LNCAP (cell line): ENCODE data around the gene GALNS.

ENCODE experiments used
- CTCF ChIP-seq: fragments of 450-650 bp; IDR thresholded peaks from 2 replicates; pipeline ENCODE4 v1.5.1; 2017; ENCODE audit warnings: mild to moderate bottlenecking

The GALNS gene

DNA sequence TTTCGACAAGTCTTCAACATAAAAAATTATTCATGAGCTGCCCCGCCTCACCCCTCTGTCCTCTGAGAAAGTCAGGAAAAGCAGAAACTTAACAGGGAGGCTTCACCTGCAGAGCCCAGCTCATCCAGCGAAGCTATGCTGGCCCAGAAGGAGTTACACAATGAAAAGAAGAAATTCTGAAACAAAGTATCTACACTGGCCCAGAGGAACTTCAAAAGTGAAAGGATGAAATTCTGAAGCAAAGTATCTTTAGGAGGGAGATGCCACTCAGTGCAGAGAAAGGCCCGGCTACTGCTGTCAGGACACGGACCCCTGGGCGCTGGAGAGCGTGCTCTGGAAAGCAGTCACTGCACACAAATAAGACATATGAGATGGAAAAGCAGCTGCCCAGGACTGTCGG, 1.6 kb downstream of the GALNS start:
- no peak for TF ChIP-seq CTCF

DNA sequence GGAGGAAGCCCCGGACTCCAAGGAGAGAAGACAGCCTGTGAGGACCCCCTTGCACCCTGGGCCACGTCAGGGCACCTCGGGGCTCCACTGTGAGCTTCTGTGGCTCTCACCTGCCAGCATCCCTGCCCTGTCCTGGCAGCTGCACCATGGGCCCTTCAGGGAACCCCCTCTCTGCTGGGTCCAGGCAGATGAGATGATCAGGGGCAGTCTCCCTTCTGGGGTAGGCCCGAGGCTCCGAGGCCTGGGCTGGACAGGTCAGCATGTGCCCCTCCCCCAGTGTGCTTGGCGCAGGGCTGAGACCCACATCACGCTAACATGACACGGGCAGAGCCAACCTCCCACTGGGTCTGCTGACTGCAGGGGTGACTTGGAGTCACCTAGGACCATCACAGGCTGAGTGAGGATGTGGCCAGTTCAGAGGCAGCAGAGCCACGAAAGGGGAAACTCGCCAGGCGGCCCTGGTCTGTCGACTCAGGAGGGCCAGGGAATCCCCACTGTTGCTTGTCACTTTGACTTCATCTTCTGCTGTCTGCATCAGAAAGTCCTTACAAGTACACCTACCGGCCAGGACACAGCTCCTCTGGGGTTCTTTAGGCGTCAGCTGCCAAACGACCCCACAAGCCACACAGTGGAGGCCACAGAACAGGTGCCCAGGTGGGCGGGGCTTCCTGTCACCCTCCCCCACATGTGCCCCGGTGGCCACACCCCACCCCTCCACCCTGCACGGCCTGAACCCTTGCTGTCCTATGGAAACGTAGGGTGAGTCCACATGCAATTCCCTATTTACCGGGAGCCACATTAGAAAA, 2.2 kb downstream of the GALNS start:
- no peak for TF ChIP-seq CTCF

- no peak for TF ChIP-seq CTCF
Measured at GRCh38 chr16:88853325-88853941, 3.3 kb downstream of the GALNS start.

GRCh38 chr16:88851616-88852015, 5.1 kb downstream of the GALNS start:
- TF ChIP-seq CTCF, result no peak

DNA sequence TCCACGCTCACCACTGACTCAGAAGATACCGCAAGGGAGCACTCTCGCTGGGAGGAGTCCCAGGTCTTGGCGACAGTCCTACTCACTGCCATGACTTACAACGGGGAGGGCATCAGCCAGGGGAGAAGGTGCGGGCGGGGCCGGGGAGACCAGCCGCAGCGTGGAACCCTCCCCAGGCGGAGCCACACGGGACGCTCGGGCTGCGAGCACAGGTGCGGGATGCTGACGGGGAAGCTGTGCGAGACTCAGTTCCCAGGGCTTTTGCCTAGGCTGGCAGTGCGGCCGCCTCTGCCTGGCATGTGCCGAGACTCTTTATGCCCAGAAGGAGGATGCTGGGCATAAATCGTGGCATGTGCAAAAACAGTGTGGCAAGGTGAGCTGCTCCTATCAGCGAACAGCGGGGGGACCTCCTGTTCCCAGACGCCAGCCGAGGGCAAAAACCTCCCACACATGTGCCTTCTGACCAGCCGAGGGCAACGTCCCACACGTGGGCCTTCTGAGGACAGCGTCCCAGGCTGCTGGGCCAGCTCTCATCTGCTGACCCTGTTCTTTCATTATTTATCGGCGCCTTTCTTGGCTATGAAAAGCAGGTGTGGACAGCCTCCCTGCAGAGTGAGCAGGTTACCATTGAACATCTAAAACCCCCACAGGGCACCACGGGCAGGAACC, 6.1 kb downstream of the GALNS start:
- no peak for TF ChIP-seq CTCF

DNA sequence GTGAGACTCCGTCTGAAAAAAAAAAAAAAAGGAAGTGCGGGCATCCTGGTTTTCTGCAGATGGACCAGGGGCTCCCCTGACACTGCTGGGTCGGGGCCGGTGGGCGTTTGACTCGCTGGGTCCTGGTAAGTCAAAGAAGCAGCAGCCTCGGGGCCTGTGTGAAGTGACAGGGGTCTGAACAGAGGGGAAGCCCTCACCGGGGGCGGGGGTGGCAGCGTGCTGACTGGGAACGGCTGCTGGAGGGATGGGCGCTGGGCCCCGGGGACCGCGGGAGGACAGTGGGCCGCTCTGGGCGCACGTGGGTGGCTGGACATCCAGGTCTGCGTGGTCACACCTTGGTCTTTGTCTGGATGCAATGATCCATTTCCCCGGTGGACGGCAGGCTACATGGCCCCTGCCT, 8.2 kb downstream of the GALNS start:
- no peak for TF ChIP-seq CTCF

DNA sequence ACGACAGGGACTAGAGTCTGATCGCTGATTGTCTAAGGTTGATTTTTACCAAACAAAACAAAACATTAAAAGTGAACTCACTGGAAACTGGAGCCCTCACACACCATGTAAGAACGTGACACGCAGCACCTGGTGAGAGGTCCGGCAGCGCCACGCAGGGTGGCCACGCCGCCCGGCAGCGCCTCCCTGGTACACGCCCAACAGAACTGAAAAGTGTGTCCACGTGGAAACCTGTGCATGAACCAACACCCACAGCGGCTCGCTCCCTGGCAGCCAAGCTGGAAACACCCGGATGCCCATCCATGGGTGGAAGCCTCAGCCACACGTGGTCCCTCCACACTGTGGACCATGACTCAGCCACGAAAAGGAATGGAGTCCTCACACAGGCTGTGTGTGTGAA, 9.1 kb downstream of the GALNS start:
- no peak for TF ChIP-seq CTCF
